Gastrocnemius medialis (tissue), 4 donors: Measurements from ENCODE around the gene SERAC1.
"Not testable (repeated sequence)": the region's sequence is repeated elsewhere in the genome, so short reads cannot be mapped to it uniquely, and the experiment has no call there.

Experiments
- CTCF ChIP-seq, 5 experiments: fragments of 450-650 bp in 3 of 5; fragments of 200-600 bp in 2 of 5; sonication (generic) in 2 of 5; IDR thresholded peaks in 4 of 5; conservative IDR thresholded peaks in 1 of 5; 1 replicate in 4 of 5; 2 replicates in 1 of 5; pipeline ENCODE4 v1.5.1; 2016 to 2019; ENCODE audit warnings: antibody characterized with exemption in 5 of 5, mild to moderate bottlenecking in 3 of 5, moderate library complexity in 3 of 5
- POLR2A ChIP-seq, 2 donors: fragments of 450-650 bp; IDR thresholded peaks; one replicate each; pipeline ENCODE4 v1.6.1; 2017; ENCODE audit warnings: antibody characterized with exemption in 2 of 2, mild to moderate bottlenecking in 2 of 2, moderate library complexity in 2 of 2

- TF ChIP-seq CTCF (IDR thresholded peaks at IDR 0.05 in 4 of 5, conservative IDR thresholded peaks at IDR 0.05 in 1 of 5); POLR2A (IDR thresholded peaks at IDR 0.05): not testable (repeated sequence)
Measured at GRCh38 chr6:158209582-158210333, 41.7 kb upstream of the SERAC1 start.
